SK-N-SH (cell line): Measurements from ENCODE around the gene RAD1. TPM values are rescaled to one million over a fixed set of nuclear protein-coding genes. Genes with fewer than 3 reads are reported as not detected.

Experiments
- CTCF ChIA-PET: fragments of 300-600, 350-600 bp; formaldehyde crosslinking; extraction: SDS; loops from one replicate; lab custom pipeline; 2021; lab: Yijun Ruan, JAX
- POLR2A ChIA-PET: fragments of 350-600 bp; sonication (Branson Sonifier 250); formaldehyde crosslinking; extraction: SDS; loops from one replicate; lab custom pipeline; 2020; ENCODE audit warnings: antibody characterized with exemption, inconsistent platforms; lab: Yijun Ruan, JAX
- DNase-seq: peaks from one replicate; pipeline ENCODE4 v3.0.0; 2012
- H2AFZ ChIP-seq: fragments of 200-600 bp; sonication (generic); 2 replicates; pipeline ENCODE4 v1.8.1; 2016; ENCODE audit warnings: antibody characterized with exemption, mild to moderate bottlenecking, low read depth
- H3F3A ChIP-seq: fragments of 200-600 bp; sonication (generic); replicated peaks from 2 replicates; pipeline ENCODE3; 2016; ENCODE audit warnings: antibody characterized with exemption, mild to moderate bottlenecking; ENCODE audit not compliant: insufficient read depth
- H3K27ac ChIP-seq, 2 experiments: fragments of 200-500 bp in 1 of 2; fragments of 200-600 bp in 1 of 2; sonication (Bioruptor generic) in 1 of 2; sonication (generic), shearing (Covaris generic) in 1 of 2; 2 replicates each; pipeline versions ENCODE4 v1.5.1 to v1.6.1; 2014 to 2016; ENCODE audit warnings: low read depth in 2 of 2, inconsistent platforms in 1 of 2, low read length in 1 of 2, mild to moderate bottlenecking in 1 of 2, mixed read lengths in 1 of 2
- H3K27me3 ChIP-seq: fragments of 200-600 bp; sonication (generic), shearing (Covaris generic); 2 replicates; pipeline ENCODE4 v1.6.1; 2016; ENCODE audit warnings: mixed run types; ENCODE audit not compliant: insufficient read depth
- H3K36me3 ChIP-seq, 2 experiments: fragments of 200-500 bp in 1 of 2; fragments of 200-600 bp in 1 of 2; sonication (Bioruptor generic) in 1 of 2; sonication (generic) in 1 of 2; replicated peaks in 1 of 2; 2 replicates each; pipeline versions ENCODE3 to v1.5.1; 2014 to 2016; ENCODE audit warnings: low read length in 1 of 2, mild to moderate bottlenecking in 1 of 2; ENCODE audit not compliant: insufficient read depth in 2 of 2, control insufficient read depth in 1 of 2
- H3K4me1 ChIP-seq, 2 experiments: fragments of 200-500 bp in 1 of 2; fragments of 200-600 bp in 1 of 2; sonication (Bioruptor generic) in 1 of 2; sonication (generic), shearing (Covaris generic) in 1 of 2; 2 replicates each; pipeline versions ENCODE4 v1.5.1 to v1.6.1; 2014 to 2016; ENCODE audit warnings: low read depth in 1 of 2, low read length in 1 of 2, mixed run types in 1 of 2; ENCODE audit not compliant: insufficient read depth in 2 of 2, control insufficient read depth in 1 of 2
- H3K4me2 ChIP-seq: fragments of 200-600 bp; sonication (generic), shearing (Covaris generic); 2 replicates; pipeline ENCODE4 v1.6.1; 2017; ENCODE audit warnings: mixed run types
- H3K4me3 ChIP-seq, 2 experiments: fragments of 200-500 bp in 1 of 2; fragments of 200-600 bp in 1 of 2; sonication (Bioruptor generic) in 1 of 2; sonication (generic), shearing (Covaris generic) in 1 of 2; 2 replicates each; pipeline versions ENCODE4 v1.5.1 to v1.8.1; 2014 to 2016; ENCODE audit warnings: low read depth in 2 of 2, inconsistent platforms in 1 of 2, low read length in 1 of 2, mild to moderate bottlenecking in 1 of 2, mixed read lengths in 1 of 2, moderate library complexity in 1 of 2
- H3K79me2 ChIP-seq: fragments of 200-600 bp; sonication (generic); 2 replicates; pipeline ENCODE4 v1.8.1; 2017; ENCODE audit warnings: mild to moderate bottlenecking; ENCODE audit not compliant: insufficient read depth
- H3K9ac ChIP-seq: fragments of 200-600 bp; sonication (generic); 2 replicates; pipeline ENCODE4 v1.6.1; 2017; ENCODE audit warnings: mixed run types
- H3K9me2 ChIP-seq: fragments of 200-600 bp; sonication (generic); 2 replicates; pipeline ENCODE4 v1.6.1; 2017; ENCODE audit warnings: mixed run types
- H3K9me3 ChIP-seq: fragments of 200-600 bp; sonication (generic); 2 replicates; pipeline ENCODE4 v1.6.1; 2017; ENCODE audit warnings: mixed run types, mild to moderate bottlenecking, moderate library complexity
- H4K20me1 ChIP-seq: fragments of 200-600 bp; sonication (generic); 2 replicates; pipeline ENCODE4 v1.6.1; 2017; ENCODE audit warnings: mild to moderate bottlenecking, mixed run types; ENCODE audit not compliant: insufficient read depth
- EP300 ChIP-seq, 2 experiments: IDR thresholded peaks; 2 replicates each; pipeline versions ENCODE4 v1.4.0 to v1.6.1; 2012; ENCODE audit warnings: borderline replicate concordance in 1 of 2, low read depth in 1 of 2, low read length in 1 of 2
- EZH2phosphoT487 ChIP-seq: fragments of 200-600 bp; sonication (generic); IDR thresholded peaks from 2 replicates; pipeline ENCODE4 v1.6.1; 2017; ENCODE audit warnings: low read depth, mixed run types, mild to moderate bottlenecking, antibody characterized with exemption, moderate library complexity, borderline replicate concordance
- FOXJ3 ChIP-seq: sonication (generic); formaldehyde crosslinking; IDR thresholded peaks from 2 replicates; pipeline ENCODE4 v1.5.1; 2020; ENCODE audit warnings: mild to moderate bottlenecking, missing genetic modification reagents
- JUND ChIP-seq: IDR thresholded peaks from 2 replicates; pipeline ENCODE4 v1.4.0; 2012
- MEF2A ChIP-seq: IDR thresholded peaks from 2 replicates; pipeline ENCODE4 v1.4.0; 2012; ENCODE audit warnings: low read depth, borderline replicate concordance
- NFIC ChIP-seq: IDR thresholded peaks from 2 replicates; pipeline ENCODE4 v1.4.0; 2012; ENCODE audit warnings: borderline replicate concordance
- NRF1 ChIP-seq: IDR thresholded peaks from 2 replicates; pipeline ENCODE4 v1.6.1; 2012; ENCODE audit warnings: low read depth, mild to moderate bottlenecking, low read length
- RCOR1 ChIP-seq: fragments of 150-350 bp; IDR thresholded peaks from 2 replicates; pipeline ENCODE4 v1.6.1; 2017; ENCODE audit warnings: antibody characterized with exemption, low read length
- RFX5 ChIP-seq: IDR thresholded peaks from 2 replicates; pipeline ENCODE4 v1.6.1; 2012; ENCODE audit warnings: mild to moderate bottlenecking, improper control_type of control experiment, low read length
- RXRA ChIP-seq: IDR thresholded peaks from 2 replicates; pipeline ENCODE4 v1.4.0; 2012; ENCODE audit warnings: low read depth, mild to moderate bottlenecking, borderline replicate concordance
- TAF1 ChIP-seq: IDR thresholded peaks from 2 replicates; pipeline ENCODE4 v1.6.1; 2012; ENCODE audit warnings: low read depth, mild to moderate bottlenecking, low read length, moderate library complexity, borderline replicate concordance
- TEAD4 ChIP-seq: IDR thresholded peaks from 2 replicates; pipeline ENCODE4 v1.4.0; 2012; ENCODE audit warnings: mild to moderate bottlenecking, borderline replicate concordance; ENCODE audit not compliant: insufficient read depth
- whole genome bisulfite sequencing: methylation state at CpG from one replicate; pipeline ENCODE4 v1.1.6; 2017; ENCODE audit warnings: low lambda C conversion rate; 5-methylcytosine and 5-hydroxymethylcytosine counted together
- polyA plus RNA-seq, 3 experiments: library from polyadenylated mRNA; depleted of rRNA; stranded (reverse); fragments of >200 nt; gene quantifications; 2 replicates each; pipeline ENCODE4 v1.2.3, GENCODE V29; 2012
- TF ChIP-seq, protein P1 (sequence below): IDR thresholded peaks from 2 replicates; pipeline ENCODE4 v1.4.0; 2012; ENCODE audit warnings: low read depth, borderline replicate concordance
- TF ChIP-seq, protein P2 (sequence below): IDR thresholded peaks from 2 replicates; pipeline ENCODE4 v1.4.0; 2012; ENCODE audit warnings: low read depth, borderline replicate concordance
- TF ChIP-seq, protein P3 (sequence below): IDR thresholded peaks from 2 replicates; pipeline ENCODE4 v1.6.1; 2012; ENCODE audit warnings: mild to moderate bottlenecking, low read depth, low read length, moderate library complexity
- TF ChIP-seq, protein P4 (sequence below): fragments of 150-350 bp; IDR thresholded peaks from 2 replicates; pipeline ENCODE4 v1.6.1; 2017; ENCODE audit warnings: antibody characterized with exemption, low read length, low read depth, borderline replicate concordance

Gene RAD1
- polyA plus RNA-seq, 1 of the 3 experiments (the other 2 are of a cell fraction) = 21.2 TPM

DNA sequence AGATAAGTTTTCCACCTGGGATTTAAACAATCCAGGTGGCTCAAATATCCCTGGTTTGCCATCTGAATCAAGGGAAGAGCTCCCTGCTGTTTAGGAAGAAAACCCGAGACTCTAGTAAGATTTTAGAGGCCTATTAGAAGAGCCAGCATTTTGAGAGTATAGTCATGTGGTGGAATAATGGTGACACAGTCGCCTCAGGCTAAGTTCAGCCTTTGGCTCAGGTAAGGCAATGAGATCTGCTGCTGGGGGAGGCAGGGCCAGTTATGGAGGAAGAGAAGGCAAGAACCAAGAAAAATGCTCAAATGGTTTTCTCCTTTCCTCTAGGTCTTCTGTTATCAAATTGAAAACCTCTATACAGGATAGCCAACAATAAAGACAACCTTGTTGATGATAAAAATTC, 16.2 kb downstream of the RAD1 start:
- Histone ChIP-seq H3K9me2 (no peaks in the 10 kb centered on the region), H4K20me1 (no peaks in the 10 kb centered on the region), H2AFZ (no peak overlapping the region)
- TF ChIP-seq NRF1 (no peak), EP300 (IDR thresholded peaks at IDR 0.05; ENCODE audit: borderline replicate concordance in 1 of 2, low read depth in 1 of 2, low read length in 1 of 2) (no peak), NFIC (no peak), MEF2A (no peak), RCOR1 (no peak), RFX5 (no peak), TAF1 (no peak), EZH2phosphoT487 (no peak), FOXJ3 (CRISPR knock-in tag) (no peak), RXRA (no peak), JUND (no peak), TEAD4 (no peak)
- TF ChIP-seq, protein P1, sequence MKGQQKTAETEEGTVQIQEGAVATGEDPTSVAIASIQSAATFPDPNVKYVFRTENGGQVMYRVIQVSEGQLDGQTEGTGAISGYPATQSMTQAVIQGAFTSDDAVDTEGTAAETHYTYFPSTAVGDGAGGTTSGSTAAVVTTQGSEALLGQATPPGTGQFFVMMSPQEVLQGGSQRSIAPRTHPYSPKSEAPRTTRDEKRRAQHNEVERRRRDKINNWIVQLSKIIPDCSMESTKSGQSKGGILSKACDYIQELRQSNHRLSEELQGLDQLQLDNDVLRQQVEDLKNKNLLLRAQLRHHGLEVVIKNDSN = no peak
- TF ChIP-seq, protein P2, sequence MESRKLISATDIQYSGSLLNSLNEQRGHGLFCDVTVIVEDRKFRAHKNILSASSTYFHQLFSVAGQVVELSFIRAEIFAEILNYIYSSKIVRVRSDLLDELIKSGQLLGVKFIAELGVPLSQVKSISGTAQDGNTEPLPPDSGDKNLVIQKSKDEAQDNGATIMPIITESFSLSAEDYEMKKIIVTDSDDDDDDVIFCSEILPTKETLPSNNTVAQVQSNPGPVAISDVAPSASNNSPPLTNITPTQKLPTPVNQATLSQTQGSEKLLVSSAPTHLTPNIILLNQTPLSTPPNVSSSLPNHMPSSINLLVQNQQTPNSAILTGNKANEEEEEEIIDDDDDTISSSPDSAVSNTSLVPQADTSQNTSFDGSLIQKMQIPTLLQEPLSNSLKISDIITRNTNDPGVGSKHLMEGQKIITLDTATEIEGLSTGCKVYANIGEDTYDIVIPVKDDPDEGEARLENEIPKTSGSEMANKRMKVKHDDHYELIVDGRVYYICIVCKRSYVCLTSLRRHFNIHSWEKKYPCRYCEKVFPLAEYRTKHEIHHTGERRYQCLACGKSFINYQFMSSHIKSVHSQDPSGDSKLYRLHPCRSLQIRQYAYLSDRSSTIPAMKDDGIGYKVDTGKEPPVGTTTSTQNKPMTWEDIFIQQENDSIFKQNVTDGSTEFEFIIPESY = no peak
- TF ChIP-seq, protein P3, sequence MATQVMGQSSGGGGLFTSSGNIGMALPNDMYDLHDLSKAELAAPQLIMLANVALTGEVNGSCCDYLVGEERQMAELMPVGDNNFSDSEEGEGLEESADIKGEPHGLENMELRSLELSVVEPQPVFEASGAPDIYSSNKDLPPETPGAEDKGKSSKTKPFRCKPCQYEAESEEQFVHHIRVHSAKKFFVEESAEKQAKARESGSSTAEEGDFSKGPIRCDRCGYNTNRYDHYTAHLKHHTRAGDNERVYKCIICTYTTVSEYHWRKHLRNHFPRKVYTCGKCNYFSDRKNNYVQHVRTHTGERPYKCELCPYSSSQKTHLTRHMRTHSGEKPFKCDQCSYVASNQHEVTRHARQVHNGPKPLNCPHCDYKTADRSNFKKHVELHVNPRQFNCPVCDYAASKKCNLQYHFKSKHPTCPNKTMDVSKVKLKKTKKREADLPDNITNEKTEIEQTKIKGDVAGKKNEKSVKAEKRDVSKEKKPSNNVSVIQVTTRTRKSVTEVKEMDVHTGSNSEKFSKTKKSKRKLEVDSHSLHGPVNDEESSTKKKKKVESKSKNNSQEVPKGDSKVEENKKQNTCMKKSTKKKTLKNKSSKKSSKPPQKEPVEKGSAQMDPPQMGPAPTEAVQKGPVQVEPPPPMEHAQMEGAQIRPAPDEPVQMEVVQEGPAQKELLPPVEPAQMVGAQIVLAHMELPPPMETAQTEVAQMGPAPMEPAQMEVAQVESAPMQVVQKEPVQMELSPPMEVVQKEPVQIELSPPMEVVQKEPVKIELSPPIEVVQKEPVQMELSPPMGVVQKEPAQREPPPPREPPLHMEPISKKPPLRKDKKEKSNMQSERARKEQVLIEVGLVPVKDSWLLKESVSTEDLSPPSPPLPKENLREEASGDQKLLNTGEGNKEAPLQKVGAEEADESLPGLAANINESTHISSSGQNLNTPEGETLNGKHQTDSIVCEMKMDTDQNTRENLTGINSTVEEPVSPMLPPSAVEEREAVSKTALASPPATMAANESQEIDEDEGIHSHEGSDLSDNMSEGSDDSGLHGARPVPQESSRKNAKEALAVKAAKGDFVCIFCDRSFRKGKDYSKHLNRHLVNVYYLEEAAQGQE = no peak
- TF ChIP-seq, protein P4, sequence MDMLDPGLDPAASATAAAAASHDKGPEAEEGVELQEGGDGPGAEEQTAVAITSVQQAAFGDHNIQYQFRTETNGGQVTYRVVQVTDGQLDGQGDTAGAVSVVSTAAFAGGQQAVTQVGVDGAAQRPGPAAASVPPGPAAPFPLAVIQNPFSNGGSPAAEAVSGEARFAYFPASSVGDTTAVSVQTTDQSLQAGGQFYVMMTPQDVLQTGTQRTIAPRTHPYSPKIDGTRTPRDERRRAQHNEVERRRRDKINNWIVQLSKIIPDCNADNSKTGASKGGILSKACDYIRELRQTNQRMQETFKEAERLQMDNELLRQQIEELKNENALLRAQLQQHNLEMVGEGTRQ = no peak
- TF ChIP-seq, all 33 proteins: peak for 0
- DNase-seq = no peak
- no peak overlapping the region for H3K4me2 ChIP-seq
- no peaks in the 10 kb centered on the region for H3K79me2 ChIP-seq
- CTCF ChIA-PET = interaction anchor here (0.8 to 4.4 kb wide), 32 partner anchors 8 to 1077 kb away, joined by 3 to 87 read pairs (median 6); partner anchors contain the start of genes BRIX1, DNAJC21 and RAD1
- H3K9ac ChIP-seq = no peak overlapping the region
- H3K36me3 ChIP-seq = no peaks in the 10 kb centered on the region
- 0 out of 4 replicates have a peak, but pooled peaks cover 0 to 7% of the 10 kb centered on the region in 2 experiments for H3K4me1 ChIP-seq
- H3K27me3 ChIP-seq = no peaks in the 10 kb centered on the region
- no peaks in the 10 kb centered on the region for H3K9me3 ChIP-seq
- H3K4me3 ChIP-seq = no peak overlapping the region
- H3K27ac ChIP-seq = no peak overlapping the region
- POLR2A ChIA-PET = no interaction called here
- H3F3A ChIP-seq = peaks cover 7% of the 10 kb centered on the region
- 91% methylated on average over 2 of the region's 2 CpGs for WGBS
